ENCODE results near the gene PPP1R13B.

DNA sequence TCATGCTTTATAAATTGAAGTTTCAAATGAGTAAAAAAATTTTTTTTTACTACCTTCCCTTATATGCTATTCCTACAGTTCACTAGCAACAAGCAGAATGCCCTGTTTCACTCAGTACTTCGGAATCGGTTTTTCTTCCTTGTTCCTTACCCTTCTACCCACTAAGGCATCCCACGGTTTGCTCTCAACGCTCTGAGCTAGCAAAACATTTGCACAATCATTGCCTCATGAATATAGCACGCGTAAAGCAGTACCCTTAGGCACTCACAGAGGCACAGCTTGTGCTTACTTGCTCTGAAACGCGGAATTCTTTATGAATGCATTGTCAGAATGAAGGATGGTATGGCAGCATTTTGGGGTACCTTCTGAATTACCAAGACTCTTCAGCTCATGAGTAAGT is 45.0 kb downstream of the PPP1R13B start:
- TF ChIP-seq, protein P1, sequence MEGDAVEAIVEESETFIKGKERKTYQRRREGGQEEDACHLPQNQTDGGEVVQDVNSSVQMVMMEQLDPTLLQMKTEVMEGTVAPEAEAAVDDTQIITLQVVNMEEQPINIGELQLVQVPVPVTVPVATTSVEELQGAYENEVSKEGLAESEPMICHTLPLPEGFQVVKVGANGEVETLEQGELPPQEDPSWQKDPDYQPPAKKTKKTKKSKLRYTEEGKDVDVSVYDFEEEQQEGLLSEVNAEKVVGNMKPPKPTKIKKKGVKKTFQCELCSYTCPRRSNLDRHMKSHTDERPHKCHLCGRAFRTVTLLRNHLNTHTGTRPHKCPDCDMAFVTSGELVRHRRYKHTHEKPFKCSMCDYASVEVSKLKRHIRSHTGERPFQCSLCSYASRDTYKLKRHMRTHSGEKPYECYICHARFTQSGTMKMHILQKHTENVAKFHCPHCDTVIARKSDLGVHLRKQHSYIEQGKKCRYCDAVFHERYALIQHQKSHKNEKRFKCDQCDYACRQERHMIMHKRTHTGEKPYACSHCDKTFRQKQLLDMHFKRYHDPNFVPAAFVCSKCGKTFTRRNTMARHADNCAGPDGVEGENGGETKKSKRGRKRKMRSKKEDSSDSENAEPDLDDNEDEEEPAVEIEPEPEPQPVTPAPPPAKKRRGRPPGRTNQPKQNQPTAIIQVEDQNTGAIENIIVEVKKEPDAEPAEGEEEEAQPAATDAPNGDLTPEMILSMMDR (conservative IDR thresholded peaks at IDR 0.05; ENCODE audit: low read length), result no peak
- TF ChIP-seq EZH2phosphoT487 (IDR thresholded peaks at IDR 0.05; ENCODE audit: borderline replicate concordance, low read depth, low read length), result no peak
